Activated CD4-positive, alpha-beta T cell treated with anti-CD3 and anti-CD28 coated beads, Interleukin-2, Interleukin-6, amounts not matched to agents 100 ng/mL and 50 ng/mL, durations not matched to agents 16 hours and 8 hours (primary cell): ENCODE data around the gene PRKN.

ENCODE experiments used
- DNase-seq: peaks from one replicate; pipeline ENCODE4 v3.0.0-alpha.2; 2020

PRKN gene

DNA sequence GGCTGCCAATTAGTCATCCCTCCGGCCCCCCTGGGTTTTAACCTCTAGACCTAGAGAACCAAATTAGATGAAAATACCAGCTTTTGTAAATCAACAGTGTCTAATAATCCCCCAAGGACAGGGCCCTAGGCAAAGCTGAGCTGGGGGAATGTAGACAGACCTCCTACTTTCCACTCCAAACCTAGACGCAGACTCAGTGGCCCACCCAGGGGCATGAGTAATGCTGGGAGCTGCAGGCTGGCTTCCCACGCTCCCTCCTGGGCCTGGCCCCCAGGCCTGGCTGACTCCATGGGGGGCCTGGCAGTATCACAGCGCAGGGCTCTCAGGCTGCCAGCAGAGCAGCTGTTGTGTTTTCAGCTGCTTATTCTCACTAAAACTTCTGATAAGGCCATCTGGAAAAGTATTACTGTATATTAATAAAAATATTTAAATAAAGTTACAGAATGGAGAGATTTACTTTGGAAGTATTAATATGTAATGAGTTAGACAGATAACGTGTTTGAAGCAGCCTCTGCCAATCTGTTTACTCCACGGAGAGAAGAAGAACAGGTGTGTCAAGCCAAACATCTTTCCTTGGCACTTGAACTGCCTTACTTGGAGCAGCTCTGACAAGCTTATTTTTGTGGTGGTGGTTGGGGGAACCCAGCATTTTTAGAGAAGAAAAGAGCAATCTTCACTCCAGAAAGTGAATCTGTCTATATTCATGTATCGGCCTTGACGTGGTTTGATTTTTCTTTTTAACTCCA lies 1309.7 kb downstream of the PRKN start:
- DNase-seq, result no peak

DNA sequence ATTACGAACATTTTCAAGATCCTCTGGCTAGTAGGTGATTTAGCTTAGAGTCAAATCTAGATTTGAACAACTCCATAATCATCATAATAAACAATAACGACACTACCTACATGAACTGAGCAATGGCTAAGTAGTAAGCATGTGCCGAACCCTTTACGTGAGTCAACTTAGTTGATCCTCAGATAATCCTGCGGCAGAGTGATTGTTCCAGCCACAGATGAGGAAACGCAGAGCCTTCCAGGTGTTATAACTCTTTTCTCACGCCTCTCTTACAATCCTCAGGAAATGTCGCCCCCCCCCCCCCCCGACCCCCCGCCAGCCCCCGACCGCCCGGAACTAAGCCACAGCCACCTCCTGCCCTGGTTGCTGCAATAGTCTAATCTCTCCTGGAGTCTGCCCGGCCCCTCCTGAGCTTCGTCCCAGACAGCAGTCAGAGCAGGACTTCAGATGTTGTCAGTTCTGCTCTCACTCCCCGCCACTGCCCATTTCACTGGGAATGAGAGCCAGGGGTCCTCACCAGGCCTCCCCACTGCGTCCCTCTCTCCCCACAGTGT lies 1312.2 kb downstream of the PRKN start:
- no peak for DNase-seq

DNA sequence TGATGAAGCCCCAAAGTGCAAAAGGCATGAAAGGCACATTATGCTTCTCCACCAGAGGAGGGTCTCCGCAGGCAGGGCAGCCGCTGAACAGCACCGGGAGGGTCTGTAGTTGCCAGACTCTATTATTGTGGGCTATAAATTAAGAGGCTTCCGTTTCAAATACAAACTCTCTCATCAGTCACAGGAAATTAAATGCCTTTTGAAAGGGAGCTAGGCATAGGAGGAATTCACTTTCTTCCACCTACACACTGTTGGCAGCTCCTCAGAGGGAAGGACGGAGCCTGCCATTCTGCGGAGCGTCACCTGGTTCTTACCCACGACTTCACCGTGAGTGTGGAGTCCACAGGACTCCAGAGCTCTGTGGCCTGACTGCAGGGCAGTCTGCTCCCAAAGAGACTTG lies 1312.9 kb downstream of the PRKN start:
- DNase-seq, result no peak

DNA sequence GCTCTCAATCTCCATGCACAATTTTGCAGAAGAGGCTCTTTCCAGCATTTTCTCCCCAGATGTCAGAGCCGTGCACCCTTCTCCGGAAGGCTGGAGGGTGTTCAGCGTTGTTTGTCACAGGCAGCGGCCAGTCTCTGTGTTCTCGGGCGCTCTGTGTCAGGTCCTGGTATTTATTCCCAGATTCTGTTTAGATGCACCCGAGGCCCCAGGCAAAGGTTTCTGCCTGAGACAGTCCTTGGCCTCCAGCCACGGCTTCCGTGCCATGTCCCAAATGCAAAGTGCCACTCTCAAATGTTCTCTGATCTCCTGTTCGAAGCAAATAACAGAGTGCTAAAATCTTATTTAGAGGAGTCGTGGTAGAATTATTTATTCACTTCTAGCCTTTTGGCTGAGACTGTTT lies 1313.4 kb downstream of the PRKN start:
- no peak for DNase-seq

DNA sequence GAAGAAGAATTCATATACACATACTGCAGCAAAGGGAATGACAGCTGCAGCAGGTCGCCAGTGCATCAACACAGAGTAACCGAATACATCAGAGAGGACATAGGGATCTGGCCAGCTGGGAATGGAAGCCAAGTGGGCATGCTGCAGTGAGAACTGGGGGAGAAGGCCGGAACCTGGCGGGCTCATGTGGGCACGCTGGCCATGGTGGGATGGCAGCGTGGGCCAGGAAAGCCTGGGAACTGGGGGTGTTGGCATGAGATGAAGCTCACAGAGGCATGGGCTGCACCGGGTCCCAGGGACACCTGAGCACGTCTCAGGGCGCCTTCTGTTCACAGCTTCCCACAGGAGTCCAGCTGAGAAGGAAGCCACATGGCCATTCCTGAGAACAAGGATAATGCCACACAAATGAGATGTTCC lies 1314.2 kb downstream of the PRKN start:
- DNase-seq, result no peak

DNA sequence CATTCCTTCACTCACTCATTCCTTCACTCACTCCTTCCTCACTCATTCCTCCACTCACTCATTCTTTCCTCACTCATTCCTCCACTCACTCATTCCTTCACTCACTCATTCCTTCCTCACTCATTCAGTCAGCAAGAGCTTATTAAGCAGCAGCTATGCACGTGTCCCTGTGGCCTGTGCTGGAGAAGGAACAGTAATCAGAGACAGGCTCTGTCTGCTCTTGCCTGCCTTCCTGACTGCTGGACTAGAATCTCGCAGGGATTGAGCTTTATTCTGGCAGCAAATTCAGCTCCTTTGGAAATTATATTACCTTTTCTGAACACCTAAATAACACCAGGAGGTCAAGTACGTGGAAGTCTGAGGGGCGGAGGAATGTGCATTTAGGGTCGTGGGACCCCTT lies 1314.8 kb downstream of the PRKN start:
- no peak for DNase-seq

DNA sequence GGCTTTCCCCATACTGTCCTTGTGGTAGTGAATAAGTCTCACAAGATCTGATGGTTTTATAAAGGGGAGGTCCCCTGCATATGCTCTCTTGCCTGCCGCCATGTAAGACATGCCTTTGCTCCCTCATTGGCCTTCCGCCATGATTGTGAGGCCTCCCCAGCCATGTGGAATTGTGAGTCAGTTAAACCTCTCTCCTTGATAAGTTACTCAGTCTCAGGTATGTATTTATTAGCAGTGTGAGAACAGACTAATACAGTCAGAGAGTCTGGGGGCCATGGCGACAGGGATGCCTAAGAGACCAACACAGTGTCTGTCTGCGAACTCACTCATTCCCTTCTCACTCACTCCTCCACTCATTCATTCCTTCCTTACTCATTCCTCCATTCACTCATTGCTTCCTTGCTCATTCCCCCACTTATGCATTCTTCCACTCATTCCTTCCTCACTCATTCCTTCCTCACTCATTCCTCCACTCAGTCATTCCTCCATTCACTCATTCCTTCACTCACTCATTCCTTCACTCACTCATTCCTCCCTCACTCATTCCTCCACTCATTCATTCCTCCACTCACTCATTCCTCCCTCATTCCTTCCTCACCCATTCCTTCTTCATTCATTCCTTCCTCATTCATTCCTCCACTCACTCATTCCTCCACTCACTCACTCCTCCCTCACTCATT lies 1316.2 kb downstream of the PRKN start:
- no peak for DNase-seq

DNA sequence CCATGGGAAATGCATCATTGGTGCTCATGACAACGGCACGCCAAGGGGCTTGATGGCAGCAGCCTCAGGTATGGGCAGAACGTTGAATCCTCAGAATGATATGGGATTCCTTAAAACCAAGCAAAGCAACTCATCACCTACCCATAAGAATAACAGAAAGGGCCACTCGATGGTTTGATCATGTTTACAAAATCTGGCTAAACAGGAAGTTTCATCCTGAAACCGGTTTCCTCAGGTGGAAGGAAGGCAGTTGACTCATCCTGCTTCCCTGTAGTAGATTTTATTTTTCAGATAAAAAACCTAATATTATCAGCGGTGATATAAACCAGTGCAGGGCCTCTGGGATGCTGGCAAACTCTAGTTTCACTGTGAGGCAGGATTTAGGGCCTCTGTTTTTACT lies 1316.8 kb downstream of the PRKN start:
- no peak for DNase-seq

DNA sequence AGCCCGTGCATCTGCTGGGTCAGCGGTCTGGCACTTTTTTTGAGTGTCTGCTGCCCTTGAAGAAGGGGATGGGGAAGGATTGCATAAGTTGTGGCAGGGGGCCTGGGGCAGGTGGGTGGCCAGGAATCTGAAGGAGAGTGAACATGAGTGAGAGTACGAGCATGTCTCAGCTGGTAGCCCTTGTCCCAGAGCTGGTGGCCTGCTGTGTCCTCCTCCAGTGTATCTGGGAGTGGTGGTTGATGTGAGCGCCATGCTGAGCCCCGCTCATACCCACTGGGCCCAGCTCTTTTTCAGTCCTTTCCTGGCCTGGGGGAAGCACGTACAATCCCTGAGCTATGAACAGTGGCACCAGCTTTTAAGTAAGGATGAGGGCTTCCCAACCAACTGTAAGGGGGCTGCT lies 1317.5 kb downstream of the PRKN start:
- DNase-seq, result no peak

DNA sequence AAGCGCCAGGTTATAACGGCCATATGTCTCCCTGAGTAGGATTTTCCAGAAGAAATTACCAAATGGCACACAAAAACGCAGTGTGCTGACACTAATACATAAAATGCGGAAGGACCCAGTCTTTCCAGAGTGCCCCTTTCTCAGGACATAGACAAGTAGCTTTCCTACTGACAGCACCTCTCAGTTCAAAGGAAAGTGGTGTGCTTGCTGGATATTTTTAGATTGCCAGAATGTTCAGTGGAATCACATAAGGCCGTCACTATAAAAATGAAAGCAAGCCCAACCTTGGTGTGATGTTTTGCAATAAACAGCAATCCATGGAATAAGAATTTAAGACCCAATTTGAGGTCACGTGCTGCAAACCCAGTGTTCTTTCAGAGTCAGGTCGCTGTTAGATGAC lies 1318.2 kb downstream of the PRKN start:
- no peak for DNase-seq

DNA sequence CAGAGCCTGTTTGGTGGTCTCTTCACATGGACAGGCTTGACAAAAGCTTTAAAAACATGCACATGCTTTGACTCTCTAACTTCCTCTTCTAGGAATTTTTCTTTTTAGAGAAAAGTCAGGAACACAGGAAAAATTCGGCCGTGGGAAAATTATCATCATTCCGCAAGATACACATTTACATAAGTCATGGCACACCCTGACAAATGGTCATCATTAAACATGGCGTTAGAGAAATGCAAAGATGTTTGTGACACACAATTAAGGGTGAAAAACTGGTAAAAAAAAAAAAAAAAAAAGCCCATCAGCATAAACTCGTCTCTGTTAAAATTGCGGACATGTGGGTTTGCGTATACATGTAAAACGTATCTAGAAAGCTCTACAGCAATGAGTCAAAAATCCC lies 1319.5 kb downstream of the PRKN start:
- no peak for DNase-seq

DNA sequence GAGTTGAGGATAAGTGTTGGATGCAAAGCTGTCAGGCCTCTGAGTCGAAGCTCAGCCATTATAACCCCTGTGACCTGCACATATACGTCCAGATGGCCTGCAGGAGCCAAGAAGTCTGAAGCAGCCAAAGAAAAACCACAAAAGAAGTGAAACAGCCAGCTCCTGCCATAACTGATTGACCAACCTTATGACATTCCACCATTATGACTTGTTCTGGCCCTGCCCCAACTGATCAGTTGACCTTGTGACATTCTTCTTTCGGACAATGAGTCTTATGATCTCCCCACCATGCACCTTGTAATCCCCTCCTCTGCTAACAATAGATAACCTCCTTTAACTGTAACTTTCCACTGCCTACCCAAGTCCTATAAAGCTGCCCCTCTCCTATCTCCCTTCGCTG lies 1320.0 kb downstream of the PRKN start:
- no peak for DNase-seq

DNA sequence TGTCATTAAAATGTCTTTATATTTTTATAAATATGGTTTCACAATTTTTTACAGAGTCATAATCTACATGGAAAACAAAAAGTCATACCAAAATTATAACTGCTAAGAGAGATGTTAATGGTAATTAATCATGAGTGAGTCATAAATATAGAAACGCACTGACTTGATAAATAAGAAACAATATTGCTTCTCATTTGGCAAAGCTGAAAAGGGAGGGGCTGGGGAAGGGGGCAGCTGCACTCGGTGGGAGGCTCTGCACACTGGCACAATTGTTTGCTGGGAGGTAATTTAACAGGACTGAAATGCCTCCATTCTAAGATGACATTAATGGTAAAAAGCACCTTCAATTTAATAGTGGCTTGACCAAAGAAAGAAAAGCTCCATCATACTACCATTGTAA lies 1320.5 kb downstream of the PRKN start:
- DNase-seq, result no peak

DNA sequence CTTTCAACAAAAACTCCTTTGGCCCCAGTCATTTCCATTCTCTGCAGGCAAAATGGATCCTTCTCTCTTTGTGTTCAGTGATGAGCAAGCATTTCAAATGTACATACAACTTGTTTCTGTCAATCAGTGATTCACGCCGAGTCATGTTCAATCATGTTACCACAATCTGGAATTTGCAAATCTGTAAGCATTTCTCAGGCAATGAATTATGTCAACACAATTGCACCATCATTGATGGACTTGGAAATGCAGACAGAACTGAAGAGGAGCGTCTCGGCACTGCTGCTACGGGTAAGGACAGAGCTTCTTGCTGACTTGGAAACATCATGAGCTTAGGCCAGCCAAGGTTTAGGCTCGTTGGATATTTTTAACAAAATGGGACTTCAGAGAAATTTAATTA lies 1320.9 kb downstream of the PRKN start:
- no peak for DNase-seq

DNA sequence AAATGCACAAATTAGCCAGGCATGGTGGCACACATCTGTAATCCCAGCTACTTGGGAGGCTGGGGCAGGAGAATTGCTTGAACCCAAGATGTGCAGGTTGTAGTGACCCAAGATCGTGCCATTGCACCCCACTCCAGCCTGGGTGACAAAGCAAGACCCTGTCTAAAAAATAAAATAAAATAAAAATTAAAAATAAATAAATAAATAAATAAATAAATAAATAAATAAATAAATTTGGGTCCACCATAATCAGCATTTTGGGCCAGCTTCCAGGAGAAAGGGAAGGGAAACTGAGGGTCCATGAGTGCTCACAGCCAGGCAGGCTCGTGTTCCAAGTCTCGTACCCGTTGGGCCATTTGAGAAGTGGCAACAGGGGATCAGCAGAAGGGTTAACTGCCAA lies 1322.1 kb downstream of the PRKN start:
- DNase-seq, result no peak

DNA sequence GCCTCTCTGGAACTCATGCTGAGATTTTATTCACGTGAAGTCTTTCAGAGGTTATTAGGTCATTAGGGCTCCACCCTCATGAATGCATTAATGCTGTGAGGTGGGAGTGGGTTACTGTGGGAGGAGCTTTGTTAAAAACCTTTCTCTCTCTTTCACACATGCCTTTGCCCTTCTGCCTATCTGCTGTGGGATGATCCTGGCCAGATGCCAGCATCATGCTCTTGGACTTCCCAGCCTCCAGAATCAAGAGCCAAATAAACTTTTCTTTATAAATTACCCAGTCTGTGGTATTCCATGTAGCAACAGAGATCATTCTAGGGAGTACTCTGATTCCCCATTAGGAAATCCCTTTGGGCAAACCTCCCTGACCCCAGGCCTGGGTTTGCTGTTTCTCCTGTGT lies 1323.8 kb downstream of the PRKN start:
- DNase-seq, result no peak

DNA sequence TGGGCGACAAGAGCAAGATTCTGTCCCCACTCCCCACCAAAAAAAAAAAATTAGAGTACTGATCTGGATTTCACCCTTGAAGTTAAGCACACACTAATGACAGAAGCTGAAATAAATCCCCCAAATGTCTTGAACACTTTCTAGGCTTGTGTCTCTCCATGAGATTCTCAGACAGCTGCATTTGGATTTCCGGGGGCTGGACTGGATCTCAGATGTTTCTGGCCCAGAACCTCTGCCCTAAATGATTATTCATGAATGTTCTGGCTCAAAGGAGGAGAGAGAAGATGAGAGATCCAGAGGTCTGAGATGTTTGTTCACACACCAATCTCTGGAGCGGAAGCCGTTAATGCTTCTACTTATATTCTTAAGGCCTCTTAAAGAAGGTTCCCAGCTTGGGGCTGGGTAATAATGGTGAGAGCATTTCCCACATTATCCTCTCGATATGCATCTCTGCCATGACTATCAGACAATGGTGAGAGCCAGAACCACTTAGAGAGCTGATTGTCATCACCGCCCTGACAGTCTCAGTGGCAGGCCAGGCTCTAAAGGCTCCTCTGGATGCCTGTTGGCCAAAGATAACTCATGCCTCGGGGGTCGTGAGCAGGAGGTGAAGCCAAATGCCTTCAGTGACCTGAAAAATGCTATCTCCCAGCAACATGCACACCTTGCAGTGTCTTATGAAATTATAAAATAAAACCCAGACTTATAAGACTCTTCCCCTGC lies 1325.8 kb downstream of the PRKN start:
- DNase-seq, result no peak

DNA sequence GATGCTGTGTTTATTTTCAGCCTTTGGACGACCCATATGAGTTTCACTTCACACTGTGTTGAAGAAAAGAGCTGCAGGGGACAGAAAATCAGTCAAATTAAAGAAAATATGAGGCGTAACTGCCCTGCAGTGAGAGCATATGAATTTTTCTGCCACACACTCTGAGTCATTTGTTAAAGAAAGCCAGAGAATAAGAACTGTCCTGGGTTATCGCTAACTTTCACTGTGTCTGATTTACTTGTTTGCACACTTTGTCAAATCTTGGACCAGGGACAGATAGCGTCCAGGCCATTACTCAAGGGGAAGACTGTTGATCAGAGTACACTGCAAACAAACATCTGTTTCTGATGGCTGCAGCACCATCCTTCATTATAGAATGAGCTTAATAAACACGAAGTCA lies 1326.9 kb downstream of the PRKN start:
- DNase-seq, result no peak

DNA sequence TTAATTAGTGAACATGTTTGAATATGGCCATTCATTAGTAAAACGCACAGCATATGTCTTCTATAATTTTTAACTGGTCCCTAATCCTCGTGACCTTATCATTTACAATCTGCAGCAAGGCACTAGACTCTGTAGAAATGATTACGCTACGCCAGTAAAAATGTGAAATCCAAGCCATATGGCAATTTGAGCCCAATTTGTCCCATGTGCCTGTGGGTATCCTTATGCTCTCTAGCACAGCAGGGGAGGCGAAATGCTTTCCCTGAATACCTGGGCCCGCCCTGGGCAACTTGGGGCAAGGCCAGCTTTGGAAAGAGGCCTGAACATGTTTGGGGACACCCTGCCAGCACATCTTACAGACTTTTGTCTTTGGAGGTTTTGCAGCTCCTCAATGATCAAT lies 1331.0 kb downstream of the PRKN start:
- DNase-seq, result no peak

DNA sequence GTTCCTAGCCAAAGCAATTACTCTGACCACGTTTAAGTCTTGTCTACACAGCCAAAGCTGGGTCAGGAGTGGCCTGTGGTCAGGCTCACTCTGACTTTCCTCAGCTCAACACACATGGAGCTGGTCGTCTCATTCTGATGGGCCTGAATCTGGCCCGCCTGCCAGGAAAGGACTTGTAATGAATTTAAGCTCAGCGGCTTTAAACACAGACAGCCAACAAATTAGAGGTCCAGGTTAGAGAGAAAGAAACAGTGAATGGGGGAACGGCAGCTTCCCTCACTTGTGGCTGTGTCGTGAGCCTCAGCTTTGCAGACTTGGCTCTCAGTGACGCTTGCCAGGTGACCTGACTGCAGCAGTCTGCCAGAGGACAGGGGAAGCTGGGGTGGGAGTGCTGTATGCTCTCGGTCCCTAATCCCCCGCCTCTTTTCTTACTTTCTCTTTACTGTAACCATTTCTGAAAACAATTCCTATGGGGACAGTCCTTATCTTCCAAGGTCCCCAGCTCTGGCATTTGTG lies 1331.8 kb downstream of the PRKN start:
- no peak for DNase-seq

DNA sequence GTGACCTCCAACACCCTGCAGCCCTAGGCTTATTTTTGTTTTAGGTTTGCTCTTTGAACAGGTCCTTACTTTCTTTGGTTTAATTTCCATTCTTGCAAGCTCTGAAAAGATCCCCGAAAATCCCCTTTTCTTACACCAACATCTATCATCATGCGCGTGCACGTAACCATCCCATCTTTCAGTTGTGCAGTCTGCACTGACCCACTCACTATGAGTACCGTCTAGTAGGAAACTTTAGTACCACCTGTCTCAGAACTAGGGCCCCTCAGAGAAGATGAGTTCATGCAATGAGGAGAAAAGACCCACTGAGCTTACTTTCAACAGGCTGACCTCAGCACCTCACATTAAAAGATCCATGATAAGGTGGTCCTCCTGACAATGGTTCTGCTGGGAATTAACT lies 1333.1 kb downstream of the PRKN start:
- no peak for DNase-seq

DNA sequence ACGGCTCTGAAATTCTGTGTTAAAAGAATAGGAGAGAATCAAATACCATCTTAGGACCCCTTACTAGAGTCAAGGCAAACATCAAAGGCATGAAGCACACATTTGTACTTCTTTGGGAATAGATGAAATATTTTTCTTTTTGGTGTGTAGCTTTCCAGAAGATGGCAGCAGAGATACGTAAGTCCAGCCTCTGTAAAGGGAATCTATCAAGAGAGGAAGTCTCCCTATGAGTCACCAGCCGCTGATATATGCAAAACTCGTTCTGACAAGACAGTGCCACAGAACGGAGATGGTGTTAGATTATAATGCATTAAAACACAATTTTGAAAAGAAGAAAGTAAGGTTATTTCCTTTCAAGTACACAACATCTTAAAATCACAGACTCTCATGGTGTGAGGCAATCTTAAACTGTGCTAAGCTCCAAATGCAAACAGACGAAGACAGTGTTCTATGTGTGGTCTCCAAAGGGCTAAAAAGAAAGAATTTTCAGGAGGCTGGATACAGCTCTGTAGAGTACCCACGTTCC lies 1333.7 kb downstream of the PRKN start:
- peak; percentile 88 for DNase-seq

DNA sequence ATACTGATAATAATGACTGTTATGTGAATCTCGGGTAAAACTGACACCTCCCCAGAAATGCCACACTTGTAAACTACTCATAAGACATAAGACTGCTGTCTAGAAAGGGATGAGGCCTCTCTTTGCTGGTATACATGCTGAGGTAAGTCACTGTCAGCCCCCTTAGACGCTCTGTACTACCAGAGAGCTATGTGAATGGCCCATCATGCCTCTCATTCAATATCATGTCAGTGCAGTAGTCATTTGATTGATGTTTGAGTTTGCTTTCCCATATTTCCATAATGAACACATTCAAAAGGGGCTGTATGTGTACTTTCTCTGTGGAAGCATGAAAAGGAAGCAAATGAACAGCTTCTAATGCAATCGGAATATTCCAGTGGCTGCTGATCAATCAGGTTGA lies 1334.3 kb downstream of the PRKN start:
- DNase-seq, result no peak
